NCI-H345 (cell line): ENCODE data around the gene ZBTB40.

ENCODE experiments used
- DNase-seq: peaks from one replicate; lab custom pipeline; 2025; lab: John Stamatoyannopoulos, UW

Gene ZBTB40

GRCh38 chr1:22556391-22557104 is 104.9 kb downstream of the ZBTB40 start:
- no peak for DNase-seq

- DNase-seq: peak; percentile 44
These were observed 105.8 kb downstream of the ZBTB40 start for GRCh38 chr1:22557341-22557950.

- no peak for DNase-seq
These were observed 111.2 kb downstream of the ZBTB40 start, which contains the start of gene EPHA8 for GRCh38 chr1:22562584-22563583. EPHA8 (plus strand) TSS chr1:22563489; CDS start chr1:22563636, 147 bp downstream.

- no peak for DNase-seq
These were observed 112.3 kb downstream of the ZBTB40 start for GRCh38 chr1:22563671-22564602.

- DNase-seq: no peak
These were observed 114.5 kb downstream of the ZBTB40 start for GRCh38 chr1:22566161-22566560.

- no peak for DNase-seq
These were observed 115.5 kb downstream of the ZBTB40 start for GRCh38 chr1:22567197-22567596.

GRCh38 chr1:22567994-22568393 is 116.3 kb downstream of the ZBTB40 start:
- DNase-seq: no peak

GRCh38 chr1:22569269-22569668 is 117.6 kb downstream of the ZBTB40 start:
- no peak for DNase-seq

GRCh38 chr1:22570140-22570909 is 118.7 kb downstream of the ZBTB40 start:
- DNase-seq: no peak

GRCh38 chr1:22572818-22573217 is 121.2 kb downstream of the ZBTB40 start:
- DNase-seq: no peak

- no peak for DNase-seq
These were observed 121.6 kb downstream of the ZBTB40 start for GRCh38 chr1:22573237-22573636.

GRCh38 chr1:22575532-22576149 is 124.0 kb downstream of the ZBTB40 start:
- no peak for DNase-seq

- DNase-seq: no peak
These were observed 124.5 kb downstream of the ZBTB40 start for GRCh38 chr1:22576150-22576544.

GRCh38 chr1:22576617-22577016 is 125.0 kb downstream of the ZBTB40 start:
- no peak for DNase-seq

- DNase-seq: no peak
These were observed 127.2 kb downstream of the ZBTB40 start for GRCh38 chr1:22578732-22579361.

GRCh38 chr1:22579541-22580155 is 128.0 kb downstream of the ZBTB40 start:
- DNase-seq: no peak
